GM12892 (cell line): ENCODE results near the gene CX3CR1.
A peak's percentile ranks its signal among the peaks of the same experiment; 100 is the strongest.

Experiments
- DNase-seq: peaks from one replicate; pipeline ENCODE4 v3.0.0; 2011; ENCODE audit not compliant: insufficient read length
- FAIRE-seq: peaks from 2 replicates; lab custom pipeline; 2011; peaks lifted over from hg19 to GRCh38; lab: Jason Lieb, UNC
- POLR2A ChIP-seq: IDR thresholded peaks from 2 replicates; pipeline ENCODE4 v1.6.1; 2011; ENCODE audit warnings: low read depth, low read length, control low read depth
- POLR2AphosphoS5 ChIP-seq: IDR thresholded peaks from 2 replicates; pipeline ENCODE4 v1.6.1; 2011; ENCODE audit warnings: low read depth, low read length, control low read depth
- TAF1 ChIP-seq: IDR thresholded peaks from 2 replicates; pipeline ENCODE4 v1.6.1; 2011; ENCODE audit warnings: low read depth, mild to moderate bottlenecking, control low read depth, low read length, borderline replicate concordance

CX3CR1 gene

DNA sequence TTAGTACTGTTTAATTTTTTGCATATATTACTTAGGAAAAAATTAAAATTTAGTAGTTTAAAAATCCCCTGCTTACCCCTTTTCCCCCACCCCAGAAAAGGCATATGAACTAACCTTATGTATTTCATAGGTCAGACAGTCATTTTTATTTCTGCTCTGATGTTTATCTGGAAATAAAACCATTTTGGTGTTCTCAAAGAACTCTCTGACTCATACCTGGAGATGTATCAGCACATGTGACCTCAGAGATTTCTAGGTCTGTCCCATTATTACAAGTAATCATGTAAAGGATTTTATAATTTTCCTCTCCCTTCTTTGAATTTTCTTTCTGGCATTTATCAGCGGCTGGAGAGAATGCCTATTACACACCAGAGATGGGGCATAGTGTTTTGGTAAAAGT lies 35.6 kb upstream of the CX3CR1 start:
- TF ChIP-seq POLR2A, result no peak
- TF ChIP-seq POLR2AphosphoS5, result no peak
- no peak for TF ChIP-seq TAF1
- FAIRE-seq (no peak), DNase-seq (no peak)

- TF ChIP-seq POLR2AphosphoS5 (no peak), TAF1 (no peak), POLR2A (no peak)
- no peak for FAIRE-seq
These were observed 33.5 kb upstream of the CX3CR1 start for GRCh38 chr3:39313289-39313688.

GRCh38 chr3:39302178-39302577 lies 22.3 kb upstream of the CX3CR1 start:
- DNase-seq, result no peak
- no peak for FAIRE-seq
- TF ChIP-seq TAF1 (no peak), POLR2AphosphoS5 (no peak), POLR2A (no peak)

More at GRCh38 chr3:39313289-39313688, 33.5 kb upstream of the CX3CR1 start:
- DNase-seq, result no peak

DNA sequence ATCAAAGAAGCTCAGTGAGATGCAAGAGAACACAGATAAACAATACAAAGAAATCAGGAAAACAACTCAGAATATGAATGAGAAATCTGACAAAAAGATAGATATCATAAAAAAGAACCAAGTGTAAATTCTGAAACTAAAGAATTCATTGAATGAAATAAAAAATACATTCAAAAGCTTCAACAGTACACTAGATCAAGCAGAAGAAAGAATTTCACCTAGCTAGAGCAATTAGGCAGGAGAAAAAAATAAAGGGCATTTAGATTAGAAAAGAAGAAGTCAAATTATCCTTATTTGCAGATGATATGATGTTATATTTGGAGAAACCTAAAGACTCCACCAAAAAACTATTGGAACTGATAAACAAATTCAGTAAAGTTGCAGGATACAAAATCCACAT lies 19.4 kb upstream of the CX3CR1 start:
- DNase-seq (no peak), FAIRE-seq (no peak)
- TF ChIP-seq POLR2A, result no peak
- TF ChIP-seq TAF1, result no peak
- no peak for TF ChIP-seq POLR2AphosphoS5

GRCh38 chr3:39296197-39297077 lies 16.6 kb upstream of the CX3CR1 start:
- TF ChIP-seq POLR2AphosphoS5 (no peak), TAF1 (no peak)
- FAIRE-seq, result peak; percentile 71
- no peak for DNase-seq

DNA sequence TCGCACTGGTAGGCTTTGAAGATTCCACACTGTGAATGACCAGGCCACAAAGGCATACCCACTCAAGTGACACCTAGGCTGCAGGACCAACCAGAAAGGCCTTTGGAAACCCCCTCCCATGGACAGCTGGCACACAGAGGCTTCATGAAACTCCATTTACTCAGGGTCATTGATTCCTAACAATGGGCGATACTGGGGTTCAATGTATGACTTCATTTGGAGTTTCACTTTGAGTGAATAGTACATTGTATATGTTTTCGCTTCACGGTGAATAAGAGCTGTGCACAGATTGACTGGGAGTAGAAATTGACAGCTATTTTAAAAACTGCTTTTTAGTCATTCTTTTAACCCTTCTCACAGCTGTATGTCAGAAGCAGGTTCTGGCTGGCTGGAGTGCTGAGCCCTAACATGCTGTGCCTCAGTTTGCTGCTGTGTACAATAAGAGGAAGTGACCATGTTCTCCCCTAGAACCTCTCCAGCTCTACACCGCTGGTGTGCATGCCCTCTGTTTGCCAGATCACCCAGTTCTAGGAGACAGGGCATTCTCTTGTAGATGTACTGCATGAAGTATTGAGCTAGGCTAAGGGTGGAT lies 15.4 kb upstream of the CX3CR1 start:
- no peak for TF ChIP-seq TAF1
- peak; percentile 51; the same call in 1 of the 2 replicates for TF ChIP-seq POLR2A
- TF ChIP-seq POLR2AphosphoS5, result no peak
- FAIRE-seq (peak; percentile 83), DNase-seq (no peak)

DNA sequence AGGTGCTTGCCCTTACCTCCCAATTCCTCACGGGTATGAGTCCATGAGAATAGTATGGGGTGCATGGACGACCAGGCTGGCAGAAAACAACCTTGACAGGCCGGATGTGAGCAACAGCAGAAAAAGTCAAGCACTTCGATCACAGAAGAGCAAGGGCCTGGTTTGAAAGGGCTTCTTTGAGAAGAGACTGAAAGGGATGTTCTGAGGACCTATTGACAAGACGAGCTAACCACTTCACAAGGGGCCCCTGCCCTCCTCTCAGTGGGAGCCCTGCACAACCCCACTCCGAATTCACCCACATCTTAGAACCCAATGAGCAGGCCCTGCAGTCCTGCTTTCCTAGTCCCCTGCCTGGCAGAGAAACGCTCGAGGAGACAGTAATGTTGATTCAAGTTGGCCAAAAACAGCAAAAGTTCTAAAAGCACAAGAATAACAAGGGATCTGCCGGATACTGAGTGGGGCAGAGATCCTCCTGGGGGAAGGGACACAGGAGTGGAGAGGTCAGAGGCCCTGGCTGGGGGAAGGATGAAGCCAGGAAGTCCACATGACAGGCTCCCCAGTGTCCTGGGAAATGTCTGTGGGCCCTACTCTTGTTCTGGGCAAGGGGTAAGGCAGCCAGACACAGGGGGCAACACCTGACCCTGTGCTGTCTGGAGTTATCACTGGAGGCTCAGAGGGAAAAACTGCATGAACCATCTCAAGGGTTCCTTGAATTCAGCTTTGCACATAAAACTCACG lies 14.8 kb upstream of the CX3CR1 start:
- DNase-seq, result no peak
- peak; percentile 57 for FAIRE-seq

GRCh38 chr3:39292961-39293360 lies 13.1 kb upstream of the CX3CR1 start:
- DNase-seq (no peak), FAIRE-seq (no peak)
- no peak for TF ChIP-seq POLR2AphosphoS5

More for the DNA sequence above, 14.8 kb upstream of the CX3CR1 start:
- TF ChIP-seq POLR2AphosphoS5 (no peak), POLR2A (no peak), TAF1 (no peak)

DNA sequence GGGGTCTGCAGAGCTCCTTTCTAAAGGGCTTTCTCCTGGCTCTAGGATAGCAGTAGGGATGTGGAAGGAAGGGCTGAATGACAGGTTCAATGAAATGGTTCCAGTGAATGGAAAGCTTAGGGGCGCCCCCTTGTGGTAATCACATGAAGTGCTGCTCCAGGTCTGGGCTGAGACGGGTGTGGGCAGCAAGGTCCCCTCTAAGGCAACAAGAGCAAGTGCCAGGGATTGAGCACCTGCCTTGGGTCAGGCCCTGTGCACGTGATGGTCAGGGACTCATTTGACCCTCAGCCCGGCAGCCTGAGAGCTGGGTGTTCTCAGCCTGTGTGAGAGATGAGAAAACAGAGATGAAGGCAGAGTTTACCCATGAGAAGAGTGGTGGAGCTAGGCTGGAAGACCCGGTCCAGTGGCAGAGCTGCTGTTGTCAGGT lies 12.1 kb upstream of the CX3CR1 start:
- FAIRE-seq, result peak; percentile 87
- TF ChIP-seq TAF1, result no peak
- no peak for TF ChIP-seq POLR2A
- TF ChIP-seq POLR2AphosphoS5, result no peak
- DNase-seq, result no peak

GRCh38 chr3:39290255-39290654 lies 10.4 kb upstream of the CX3CR1 start:
- DNase-seq (no peak), FAIRE-seq (no peak)
- TF ChIP-seq POLR2A, result no peak
- no peak for TF ChIP-seq TAF1
- no peak for TF ChIP-seq POLR2AphosphoS5

DNA sequence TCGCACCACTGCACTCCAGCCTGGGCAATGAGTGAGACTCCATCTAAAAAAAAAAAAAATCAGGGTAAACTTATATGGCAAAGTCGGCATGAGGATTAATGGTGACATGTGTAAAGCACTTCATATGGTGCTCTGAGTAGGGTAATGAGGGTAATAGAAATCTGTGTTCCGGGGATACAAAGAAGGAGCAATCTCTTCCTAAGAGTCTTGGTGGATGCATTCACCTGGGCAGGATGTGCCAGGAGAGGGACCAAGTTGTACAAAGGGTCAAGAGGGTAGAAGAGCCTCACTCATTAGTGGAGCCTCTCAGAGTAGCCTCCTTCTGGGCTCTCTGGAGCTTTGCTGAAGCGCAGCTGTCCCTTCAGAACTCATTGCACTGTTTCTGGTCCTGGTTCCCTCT lies 9.3 kb upstream of the CX3CR1 start:
- no peak for TF ChIP-seq POLR2A
- TF ChIP-seq POLR2AphosphoS5, result no peak
- no peak for TF ChIP-seq TAF1
- DNase-seq, result no peak
- FAIRE-seq, result no peak
